ENCODE results near the gene CDK6.

DNA sequence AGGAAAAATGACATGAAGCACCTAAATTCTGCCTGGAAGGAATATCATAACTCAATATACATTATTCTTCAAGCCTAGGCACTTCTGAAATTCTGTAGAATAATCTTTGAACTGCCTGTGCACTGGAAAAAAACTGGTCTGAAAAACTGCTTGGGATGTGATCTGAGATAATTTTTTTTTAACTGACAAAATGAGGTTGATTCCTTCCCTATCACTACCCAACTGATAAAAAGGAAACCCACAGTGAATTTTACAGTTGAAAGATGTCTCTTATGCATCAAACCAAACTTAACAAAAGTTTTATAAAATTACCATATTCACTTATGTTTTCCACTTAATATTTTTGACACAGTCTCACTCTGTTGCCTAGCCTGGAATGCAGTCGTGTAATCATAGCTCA is 179.0 kb downstream of the CDK6 start:
- TF ChIP-seq POLR2AphosphoS5 (IDR thresholded peaks at IDR 0.05; ENCODE audit: low read depth, low read length) (no peak), POLR2A (IDR thresholded peaks at IDR 0.05; ENCODE audit: low read depth, low read length) (no peak)
